OCI-LY1 (cell line): ENCODE data around the gene L3MBTL3.

Source experiments
- EZH2 ChIP-seq: fragments of 200-600 bp; sonication (generic), shearing (Covaris generic); IDR thresholded peaks from 2 replicates; pipeline ENCODE4 v1.8.0; 2017; ENCODE audit warnings: borderline replicate concordance, mixed run types, mild to moderate bottlenecking, antibody characterized with exemption, low read length, moderate library complexity, mixed read lengths
- TF ChIP-seq, protein P1 (sequence below): fragments of 200-600 bp; sonication (generic), shearing (Covaris generic); IDR thresholded peaks from 2 replicates; pipeline ENCODE4 v1.5.1; 2017; ENCODE audit warnings: mild to moderate bottlenecking, antibody characterized with exemption, low read length, moderate library complexity, mixed read lengths

DNA sequence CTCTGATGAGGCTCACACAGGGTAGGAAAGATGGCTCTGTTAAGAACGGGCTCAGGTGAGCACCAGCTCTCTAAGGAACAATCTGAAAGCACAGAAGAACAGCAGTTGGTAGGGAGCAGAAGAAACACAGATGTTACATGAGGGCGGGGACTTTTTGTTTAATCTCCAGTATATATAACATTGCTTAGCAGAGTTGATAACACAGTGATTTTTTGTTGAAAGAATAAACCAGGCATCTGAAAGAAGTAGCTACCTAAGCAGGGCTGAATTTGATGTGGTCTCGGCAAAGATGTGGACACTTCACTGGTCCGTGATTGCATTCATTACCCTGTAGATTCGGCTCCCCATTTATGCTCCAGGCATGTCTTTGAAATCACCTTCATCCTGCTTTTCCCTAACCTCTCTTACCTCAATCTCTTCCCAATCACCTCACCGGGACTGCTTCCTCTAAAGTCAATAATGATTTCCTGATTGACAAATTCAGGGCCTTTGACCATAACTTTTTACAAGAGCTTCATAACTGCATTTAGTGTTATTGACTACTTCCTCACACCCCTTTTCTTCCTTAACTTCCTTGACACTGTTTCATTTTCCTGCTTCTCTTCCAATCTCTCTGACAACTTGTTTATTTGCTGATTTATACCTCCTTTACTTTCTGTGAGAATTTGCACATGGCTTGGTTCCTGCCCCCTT lies 170.0 kb downstream of the L3MBTL3 start:
- TF ChIP-seq, protein P1, sequence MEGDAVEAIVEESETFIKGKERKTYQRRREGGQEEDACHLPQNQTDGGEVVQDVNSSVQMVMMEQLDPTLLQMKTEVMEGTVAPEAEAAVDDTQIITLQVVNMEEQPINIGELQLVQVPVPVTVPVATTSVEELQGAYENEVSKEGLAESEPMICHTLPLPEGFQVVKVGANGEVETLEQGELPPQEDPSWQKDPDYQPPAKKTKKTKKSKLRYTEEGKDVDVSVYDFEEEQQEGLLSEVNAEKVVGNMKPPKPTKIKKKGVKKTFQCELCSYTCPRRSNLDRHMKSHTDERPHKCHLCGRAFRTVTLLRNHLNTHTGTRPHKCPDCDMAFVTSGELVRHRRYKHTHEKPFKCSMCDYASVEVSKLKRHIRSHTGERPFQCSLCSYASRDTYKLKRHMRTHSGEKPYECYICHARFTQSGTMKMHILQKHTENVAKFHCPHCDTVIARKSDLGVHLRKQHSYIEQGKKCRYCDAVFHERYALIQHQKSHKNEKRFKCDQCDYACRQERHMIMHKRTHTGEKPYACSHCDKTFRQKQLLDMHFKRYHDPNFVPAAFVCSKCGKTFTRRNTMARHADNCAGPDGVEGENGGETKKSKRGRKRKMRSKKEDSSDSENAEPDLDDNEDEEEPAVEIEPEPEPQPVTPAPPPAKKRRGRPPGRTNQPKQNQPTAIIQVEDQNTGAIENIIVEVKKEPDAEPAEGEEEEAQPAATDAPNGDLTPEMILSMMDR: no peak
- TF ChIP-seq EZH2: no peak
